Fibroblast of lung (primary cell): ENCODE measurements around the gene ACACB. TPM values are rescaled to one million over a fixed set of nuclear protein-coding genes. Genes with fewer than 3 reads are reported as not detected.
A peak's percentile ranks its signal among the peaks of the same experiment; 100 is the strongest.

Source experiments
- DNase-seq, 2 donors: peaks; one replicate each; pipeline versions ENCODE4 v3.0.0 to v3.0.0-alpha.2; 2010; ENCODE audit warnings: low read depth in 2 of 2
- H2AFZ ChIP-seq: 2 replicates; pipeline ENCODE4 v1.5.1; 2012; ENCODE audit warnings: low read length, control low read depth, inconsistent platforms
- H3K27ac ChIP-seq: 2 replicates; pipeline ENCODE4 v1.5.1; 2011; ENCODE audit warnings: low read length, control low read depth; ENCODE audit not compliant: insufficient read depth
- H3K27me3 ChIP-seq: 2 replicates; pipeline ENCODE4 v1.5.1; 2011; ENCODE audit warnings: mild to moderate bottlenecking, low read length; ENCODE audit not compliant: control insufficient read depth, insufficient read depth
- H3K36me3 ChIP-seq: 2 replicates; pipeline ENCODE4 v1.5.1; 2011; ENCODE audit warnings: low read length; ENCODE audit not compliant: control insufficient read depth, insufficient read depth
- H3K4me1 ChIP-seq: 2 replicates; pipeline ENCODE4 v1.5.1; 2011; ENCODE audit warnings: low read length; ENCODE audit not compliant: control insufficient read depth, insufficient read depth; ENCODE audit errors: extremely low read depth
- H3K4me2 ChIP-seq: 2 replicates; pipeline ENCODE4 v1.5.1; 2011; ENCODE audit warnings: low read length, control low read depth; ENCODE audit not compliant: insufficient read depth; ENCODE audit errors: extremely low read depth
- H3K4me3 ChIP-seq, 4 experiments: fragments of 200-600 bp in 1 of 4; sonication (generic) in 1 of 4; replicated peaks in 1 of 4; 2 replicates each; pipeline ENCODE4 v1.5.1; 2011 to 2016; ENCODE audit warnings: low read length in 4 of 4, low read depth in 3 of 4, mild to moderate bottlenecking in 3 of 4, control low read depth in 2 of 4, inconsistent platforms in 1 of 4, mixed read lengths in 1 of 4; ENCODE audit not compliant: insufficient read depth in 1 of 4; ENCODE audit errors: control extremely low read depth in 1 of 4
- H3K79me2 ChIP-seq: 2 replicates; pipeline ENCODE4 v1.5.1; 2012; ENCODE audit warnings: mild to moderate bottlenecking, low read length, inconsistent platforms; ENCODE audit not compliant: control insufficient read depth, insufficient read depth
- H3K9ac ChIP-seq: 2 replicates; pipeline ENCODE4 v1.5.1; 2011; ENCODE audit warnings: mild to moderate bottlenecking, low read length, control low read depth; ENCODE audit not compliant: insufficient read depth
- H3K9me3 ChIP-seq: 2 replicates; pipeline ENCODE4 v1.5.1; 2012; ENCODE audit warnings: low read depth, low read length; ENCODE audit not compliant: control insufficient read depth, insufficient read depth
- H4K20me1 ChIP-seq: 2 replicates; pipeline ENCODE4 v1.5.1; 2011; ENCODE audit warnings: low read length; ENCODE audit not compliant: control insufficient read depth, insufficient read depth; ENCODE audit errors: extremely low read depth
- EZH2 ChIP-seq: IDR thresholded peaks from 2 replicates; pipeline ENCODE4 v1.5.1; 2012; ENCODE audit warnings: low read length, control low read depth, mild to moderate bottlenecking; ENCODE audit errors: missing control alignments
- polyA plus RNA-seq, 2 donors: library from polyadenylated mRNA; depleted of rRNA in 1 of 2; stranded (reverse) in 1 of 2; unstranded in 1 of 2; fragments of >200 nt; gene quantifications; 2 replicates each; pipeline ENCODE4 v1.2.1, GENCODE V29; 2011 to 2012; ENCODE audit warnings: missing spikeins in 1 of 2
- total RNA-seq: library from RNA; depleted of rRNA; stranded (reverse); fragments of >200 nt; gene quantifications from 2 replicates; pipeline ENCODE4 v1.2.1, GENCODE V29; 2014
- TF ChIP-seq, protein P1 (sequence below), 2 donors: IDR thresholded peaks in 1 of 2; conservative IDR thresholded peaks in 1 of 2; 1 replicate in 1 of 2; 2 replicates in 1 of 2; pipeline ENCODE4 v1.5.1; 2011 to 2012; ENCODE audit warnings: low read length in 2 of 2, control low read depth in 1 of 2, inconsistent platforms in 1 of 2, low read depth in 1 of 2, mild to moderate bottlenecking in 1 of 2

ACACB gene
- total and polyA plus RNA-seq, 2 donors (not counting 1 experiment from before 2014, with no cell fraction given): 1.5 to 9.1 TPM

DNA sequence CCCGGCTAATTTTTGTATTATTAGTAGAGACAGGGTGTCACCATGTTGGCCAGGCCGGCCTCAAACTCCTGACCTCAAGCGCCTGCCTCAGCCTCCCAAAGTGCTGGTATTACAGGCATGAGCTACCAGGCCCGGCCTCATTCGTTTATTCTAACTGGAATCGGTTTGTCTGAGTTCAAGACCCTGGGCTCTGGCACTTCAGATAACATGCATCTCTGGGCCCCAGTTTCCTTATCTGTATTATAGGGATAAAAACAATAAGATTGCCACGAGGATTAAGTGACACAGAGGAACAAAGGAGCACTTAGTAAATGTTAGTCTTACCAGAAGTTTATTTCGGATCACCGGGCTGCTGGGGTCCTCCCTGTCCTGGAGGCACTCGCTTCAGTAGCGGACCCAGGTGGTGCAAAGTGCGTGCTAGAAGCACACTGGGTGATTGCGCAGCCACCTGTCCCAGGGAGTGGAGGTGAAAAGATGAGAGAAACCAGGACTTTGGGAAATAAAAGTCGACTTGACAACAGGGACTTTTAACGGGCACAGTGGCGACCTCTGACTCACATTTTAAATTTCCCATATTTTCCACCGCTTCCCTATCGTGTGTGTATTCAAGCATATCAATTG, 37.5 kb downstream of the ACACB start:
- Histone ChIP-seq H3K36me3 (no peaks in the 10 kb centered on the region), H3K4me1 (peaks cover 3% of the 10 kb centered on the region), H2AFZ (peak overlapping the region; percentile 93), H3K9ac (peak overlapping the region; percentile 23), H3K27ac (no peak overlapping the region), H3K4me3 (peak overlapping the region; percentile 40 to 77 (median 52)), H3K79me2 (no peaks in the 10 kb centered on the region), H3K9me3 (no peaks in the 10 kb centered on the region), H3K27me3 (peaks cover 4% of the 10 kb centered on the region), H3K4me2 (peak overlapping the region; percentile 97), H4K20me1 (no peaks in the 10 kb centered on the region)
- TF ChIP-seq, protein P1, sequence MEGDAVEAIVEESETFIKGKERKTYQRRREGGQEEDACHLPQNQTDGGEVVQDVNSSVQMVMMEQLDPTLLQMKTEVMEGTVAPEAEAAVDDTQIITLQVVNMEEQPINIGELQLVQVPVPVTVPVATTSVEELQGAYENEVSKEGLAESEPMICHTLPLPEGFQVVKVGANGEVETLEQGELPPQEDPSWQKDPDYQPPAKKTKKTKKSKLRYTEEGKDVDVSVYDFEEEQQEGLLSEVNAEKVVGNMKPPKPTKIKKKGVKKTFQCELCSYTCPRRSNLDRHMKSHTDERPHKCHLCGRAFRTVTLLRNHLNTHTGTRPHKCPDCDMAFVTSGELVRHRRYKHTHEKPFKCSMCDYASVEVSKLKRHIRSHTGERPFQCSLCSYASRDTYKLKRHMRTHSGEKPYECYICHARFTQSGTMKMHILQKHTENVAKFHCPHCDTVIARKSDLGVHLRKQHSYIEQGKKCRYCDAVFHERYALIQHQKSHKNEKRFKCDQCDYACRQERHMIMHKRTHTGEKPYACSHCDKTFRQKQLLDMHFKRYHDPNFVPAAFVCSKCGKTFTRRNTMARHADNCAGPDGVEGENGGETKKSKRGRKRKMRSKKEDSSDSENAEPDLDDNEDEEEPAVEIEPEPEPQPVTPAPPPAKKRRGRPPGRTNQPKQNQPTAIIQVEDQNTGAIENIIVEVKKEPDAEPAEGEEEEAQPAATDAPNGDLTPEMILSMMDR (conservative IDR thresholded peaks at IDR 0.05 in 1 of 2, IDR thresholded peaks at IDR 0.05 in 1 of 2; ENCODE audit: low read depth in 1 of 2, low read length in 2 of 2): no peak
- no peak for TF ChIP-seq EZH2
- DNase-seq: no peak

DNA sequence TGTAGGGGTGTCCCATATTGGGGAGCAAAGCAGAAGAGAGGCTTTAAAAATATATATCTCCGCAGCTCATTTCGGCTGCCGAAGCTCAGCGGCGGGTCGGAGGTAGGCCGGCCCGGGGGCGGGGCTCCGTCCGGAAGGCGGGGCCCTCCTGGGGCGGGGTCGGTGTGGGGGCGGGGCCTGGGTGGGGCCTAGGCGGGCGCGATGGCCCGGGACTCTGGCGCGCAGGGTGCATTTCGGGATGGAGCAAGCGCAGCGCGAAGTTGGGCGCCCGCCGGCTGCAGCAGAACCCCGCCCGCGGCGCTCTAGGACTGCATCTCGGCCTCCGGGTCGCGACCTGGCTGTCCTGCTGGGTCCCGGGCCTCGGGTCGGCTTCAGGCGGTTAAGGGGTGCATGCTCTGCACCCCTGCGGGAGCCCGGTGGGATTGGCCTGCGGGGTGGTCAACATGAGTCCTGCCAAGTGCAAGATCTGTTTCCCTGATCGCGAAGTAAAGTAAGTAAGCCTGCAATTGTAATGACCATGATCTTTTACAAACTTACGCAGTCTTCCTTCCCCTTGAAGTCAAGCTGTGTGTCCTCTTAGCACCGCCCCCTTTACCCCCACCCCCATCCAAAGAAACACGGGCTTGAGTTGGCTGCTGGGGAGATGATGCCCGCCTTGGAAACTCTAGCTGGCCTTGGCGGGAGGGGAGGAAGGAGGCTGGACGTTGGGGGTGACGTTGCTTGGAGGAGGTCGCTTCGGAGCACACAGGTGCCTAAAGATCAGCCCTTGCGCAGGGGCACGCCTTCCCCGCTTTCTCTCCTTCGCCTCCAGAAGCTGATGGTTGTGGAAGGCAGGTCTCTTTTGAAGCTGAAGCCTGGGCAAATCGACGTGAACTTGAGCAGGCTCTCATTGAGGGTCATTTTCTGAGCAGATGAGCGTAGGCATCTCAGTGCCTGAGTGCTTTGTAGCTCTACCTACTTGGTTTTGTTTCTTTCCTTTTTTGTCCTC, 38.4 kb downstream of the ACACB start:
- peak; percentile 68 to 77 for DNase-seq
- H3K4me3 ChIP-seq: peak overlapping the region; percentile 70 to 87 (median 74)
- H3K4me2 ChIP-seq: peak overlapping the region; percentile 97
- no peaks in the 10 kb centered on the region for H4K20me1 ChIP-seq
- H3K27ac ChIP-seq: no peak overlapping the region
- peaks cover 3% of the 10 kb centered on the region for H3K4me1 ChIP-seq
- no peaks in the 10 kb centered on the region for H3K27me3 ChIP-seq
- H3K36me3 ChIP-seq: no peaks in the 10 kb centered on the region
- TF ChIP-seq, protein P1 (conservative IDR thresholded peaks at IDR 0.05 in 1 of 2, IDR thresholded peaks at IDR 0.05 in 1 of 2; ENCODE audit: low read depth in 1 of 2, low read length in 2 of 2): no peak
- no peak for TF ChIP-seq EZH2
- H2AFZ ChIP-seq: peak overlapping the region; percentile 94
- H3K9ac ChIP-seq: peak overlapping the region; percentile 23
- no peaks in the 10 kb centered on the region for H3K79me2 ChIP-seq
- no peaks in the 10 kb centered on the region for H3K9me3 ChIP-seq

DNA sequence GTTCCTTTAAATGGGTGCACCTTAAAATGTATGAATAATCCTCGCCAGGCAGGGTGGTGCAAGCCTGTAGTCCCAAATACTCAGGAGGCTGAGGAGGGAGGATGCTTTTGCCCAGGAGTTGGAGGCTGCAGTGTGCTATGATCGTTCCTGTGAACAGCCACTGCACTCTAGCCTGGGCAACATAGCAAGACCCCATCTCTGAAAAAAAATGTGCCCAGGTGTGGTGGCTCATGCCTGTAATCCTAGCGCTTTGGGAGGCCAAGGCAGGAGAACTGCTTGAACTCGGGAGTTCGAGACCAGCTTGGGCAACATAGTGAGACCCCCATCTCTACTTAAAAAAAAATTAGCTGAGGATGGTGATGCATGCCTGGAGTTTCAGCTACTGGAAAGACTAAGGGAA, 39.6 kb downstream of the ACACB start:
- Histone ChIP-seq H3K79me2 (no peaks in the 10 kb centered on the region), H3K4me2 (no peak overlapping the region), H3K4me1 (peaks cover 3% of the 10 kb centered on the region), H3K9me3 (no peaks in the 10 kb centered on the region), H3K9ac (no peak overlapping the region), H3K27me3 (no peaks in the 10 kb centered on the region), H3K27ac (no peak overlapping the region), H2AFZ (no peak overlapping the region), H3K36me3 (no peaks in the 10 kb centered on the region), H4K20me1 (no peaks in the 10 kb centered on the region), H3K4me3 (no peak overlapping the region)
- no peak for DNase-seq
- TF ChIP-seq, protein P1 (conservative IDR thresholded peaks at IDR 0.05 in 1 of 2, IDR thresholded peaks at IDR 0.05 in 1 of 2; ENCODE audit: low read depth in 1 of 2, low read length in 2 of 2): no peak
- TF ChIP-seq EZH2: no peak
